ENCODE measurements around the gene ST8SIA1. TPM values are rescaled to one million over a fixed set of nuclear protein-coding genes. Genes with fewer than 3 reads are reported as not detected.
"Not testable (repeated sequence)": the region's sequence is repeated elsewhere in the genome, so short reads cannot be mapped to it uniquely, and the experiment has no call there.

ST8SIA1 gene
- total and polyA plus RNA-seq, 2 donors (not counting 1 experiment from before 2014, with no cell fraction given), result 0.45 to 23.9 TPM

DNA sequence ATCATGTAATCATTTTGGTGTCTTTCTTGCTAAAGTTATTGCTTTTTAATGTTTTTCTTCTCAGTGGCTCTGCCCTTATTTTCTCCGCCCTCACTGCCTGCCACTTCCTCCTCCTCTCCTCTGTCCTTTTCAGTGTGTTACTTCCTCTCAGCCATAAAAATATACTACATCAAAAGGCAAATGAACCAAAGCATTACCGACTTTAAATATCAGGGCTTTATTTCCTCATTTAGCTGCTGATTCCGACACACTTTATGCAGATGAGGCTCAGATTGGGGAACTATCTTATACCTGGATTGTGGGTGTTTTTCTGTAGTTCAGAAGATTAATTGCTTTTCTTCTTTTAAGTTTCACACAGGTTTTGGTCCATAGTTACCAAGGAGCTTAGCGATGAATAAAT lies 170.4 kb downstream of the ST8SIA1 start:
- no peak overlapping the region for H3K4me2 ChIP-seq (ENCODE audit: extremely low read depth, insufficient read depth, low read length)
- H3K27me3 ChIP-seq (ENCODE audit: control insufficient read depth, insufficient read depth, low read length), result no peaks in the 10 kb centered on the region
- TF ChIP-seq EZH2 (IDR thresholded peaks at IDR 0.05; ENCODE audit: low read length, missing control alignments), result no peak
- TF ChIP-seq, protein P1, sequence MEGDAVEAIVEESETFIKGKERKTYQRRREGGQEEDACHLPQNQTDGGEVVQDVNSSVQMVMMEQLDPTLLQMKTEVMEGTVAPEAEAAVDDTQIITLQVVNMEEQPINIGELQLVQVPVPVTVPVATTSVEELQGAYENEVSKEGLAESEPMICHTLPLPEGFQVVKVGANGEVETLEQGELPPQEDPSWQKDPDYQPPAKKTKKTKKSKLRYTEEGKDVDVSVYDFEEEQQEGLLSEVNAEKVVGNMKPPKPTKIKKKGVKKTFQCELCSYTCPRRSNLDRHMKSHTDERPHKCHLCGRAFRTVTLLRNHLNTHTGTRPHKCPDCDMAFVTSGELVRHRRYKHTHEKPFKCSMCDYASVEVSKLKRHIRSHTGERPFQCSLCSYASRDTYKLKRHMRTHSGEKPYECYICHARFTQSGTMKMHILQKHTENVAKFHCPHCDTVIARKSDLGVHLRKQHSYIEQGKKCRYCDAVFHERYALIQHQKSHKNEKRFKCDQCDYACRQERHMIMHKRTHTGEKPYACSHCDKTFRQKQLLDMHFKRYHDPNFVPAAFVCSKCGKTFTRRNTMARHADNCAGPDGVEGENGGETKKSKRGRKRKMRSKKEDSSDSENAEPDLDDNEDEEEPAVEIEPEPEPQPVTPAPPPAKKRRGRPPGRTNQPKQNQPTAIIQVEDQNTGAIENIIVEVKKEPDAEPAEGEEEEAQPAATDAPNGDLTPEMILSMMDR (conservative IDR thresholded peaks at IDR 0.05 in 1 of 2, IDR thresholded peaks at IDR 0.05 in 1 of 2; ENCODE audit: low read depth in 1 of 2, low read length in 2 of 2), result no peak
- H3K4me3 ChIP-seq (replicated peaks in 1 of 4; ENCODE audit: control extremely low read depth in 1 of 4, insufficient read depth in 1 of 4, low read depth in 3 of 4, low read length in 4 of 4), result no peak overlapping the region
- no peak for DNase-seq (ENCODE audit: low read depth in 2 of 2)
- no peak overlapping the region for H3K9ac ChIP-seq (ENCODE audit: insufficient read depth, low read length)
- no peak overlapping the region for H3K27ac ChIP-seq (ENCODE audit: insufficient read depth, low read length)
- no peaks in the 10 kb centered on the region for H3K36me3 ChIP-seq (ENCODE audit: control insufficient read depth, insufficient read depth, low read length)
- no peaks in the 10 kb centered on the region for H3K79me2 ChIP-seq (ENCODE audit: control insufficient read depth, insufficient read depth, low read length)
- H3K9me3 ChIP-seq (ENCODE audit: control insufficient read depth, insufficient read depth, low read depth, low read length), result no peaks in the 10 kb centered on the region
- no peak overlapping the region for H2AFZ ChIP-seq (ENCODE audit: low read length)
- no peaks in the 10 kb centered on the region for H3K4me1 ChIP-seq (ENCODE audit: control insufficient read depth, extremely low read depth, insufficient read depth, low read length)
- H4K20me1 ChIP-seq (ENCODE audit: control insufficient read depth, extremely low read depth, insufficient read depth, low read length), result no peaks in the 10 kb centered on the region

DNA sequence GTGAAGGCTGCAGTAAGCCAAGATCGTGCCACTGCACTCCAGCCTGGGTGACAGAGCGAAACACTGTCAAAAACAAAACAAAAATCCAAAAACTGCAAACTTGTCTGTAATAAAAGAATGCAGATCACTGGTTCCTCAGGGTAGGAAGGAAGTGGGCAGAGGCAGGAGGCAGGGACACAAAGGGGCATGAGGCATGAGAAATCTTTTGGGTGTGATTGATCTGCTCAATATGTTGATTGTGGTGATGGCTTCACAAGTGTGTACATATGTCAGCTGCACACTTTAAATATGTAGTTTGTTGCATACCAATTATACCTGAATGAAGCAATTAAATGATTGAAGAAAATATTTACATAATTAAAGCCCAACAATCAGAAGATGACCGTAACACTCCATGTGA lies 170.9 kb downstream of the ST8SIA1 start:
- no peak for DNase-seq (ENCODE audit: low read depth in 2 of 2)
- Histone ChIP-seq H2AFZ (ENCODE audit: low read length) (no peak overlapping the region), H3K9ac (ENCODE audit: insufficient read depth, low read length) (no peak overlapping the region), H3K79me2 (ENCODE audit: control insufficient read depth, insufficient read depth, low read length) (no peaks in the 10 kb centered on the region), H3K27me3 (ENCODE audit: control insufficient read depth, insufficient read depth, low read length) (no peaks in the 10 kb centered on the region), H3K27ac (ENCODE audit: insufficient read depth, low read length) (no peak overlapping the region), H4K20me1 (ENCODE audit: control insufficient read depth, extremely low read depth, insufficient read depth, low read length) (no peaks in the 10 kb centered on the region), H3K4me2 (ENCODE audit: extremely low read depth, insufficient read depth, low read length) (no peak overlapping the region), H3K4me3 (replicated peaks in 1 of 4; ENCODE audit: control extremely low read depth in 1 of 4, insufficient read depth in 1 of 4, low read depth in 3 of 4, low read length in 4 of 4) (no peak overlapping the region), H3K4me1 (ENCODE audit: control insufficient read depth, extremely low read depth, insufficient read depth, low read length) (no peaks in the 10 kb centered on the region), H3K9me3 (ENCODE audit: control insufficient read depth, insufficient read depth, low read depth, low read length) (no peaks in the 10 kb centered on the region), H3K36me3 (ENCODE audit: control insufficient read depth, insufficient read depth, low read length) (no peaks in the 10 kb centered on the region)
- TF ChIP-seq EZH2 (IDR thresholded peaks at IDR 0.05; ENCODE audit: low read length, missing control alignments), result no peak
- TF ChIP-seq, protein P1 (conservative IDR thresholded peaks at IDR 0.05 in 1 of 2, IDR thresholded peaks at IDR 0.05 in 1 of 2; ENCODE audit: low read depth in 1 of 2, low read length in 2 of 2), result no peak

DNA sequence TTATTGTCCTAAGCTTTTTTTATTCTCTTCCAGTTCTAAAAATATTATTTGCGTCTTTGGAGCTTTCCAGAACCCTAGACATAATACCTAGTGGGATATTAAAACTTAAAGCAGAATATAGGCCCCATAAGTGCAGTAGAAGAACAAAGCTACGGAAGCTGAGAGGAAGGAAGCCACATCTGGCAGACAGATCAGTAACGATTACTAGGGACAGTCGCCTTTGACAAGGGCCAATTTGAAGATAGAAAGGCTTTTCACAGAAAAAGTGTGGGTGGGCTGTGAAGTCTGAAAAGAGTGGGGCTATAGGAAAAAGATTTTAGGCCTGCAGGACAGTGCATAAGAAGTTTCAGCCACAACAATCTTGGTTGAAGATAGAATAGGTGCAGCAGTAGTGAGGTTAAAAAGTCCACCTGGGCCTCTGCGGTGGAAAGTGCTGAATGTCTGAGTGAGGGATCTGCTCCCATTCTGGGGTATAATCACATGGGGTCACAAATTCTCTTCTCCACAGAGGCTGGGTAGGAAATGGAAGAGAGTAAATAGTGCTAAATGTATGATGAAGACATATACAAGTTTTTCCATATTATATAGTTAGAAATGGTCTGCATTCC lies 174.0 kb downstream of the ST8SIA1 start:
- H2AFZ ChIP-seq (ENCODE audit: low read length), result no peak overlapping the region

DNA sequence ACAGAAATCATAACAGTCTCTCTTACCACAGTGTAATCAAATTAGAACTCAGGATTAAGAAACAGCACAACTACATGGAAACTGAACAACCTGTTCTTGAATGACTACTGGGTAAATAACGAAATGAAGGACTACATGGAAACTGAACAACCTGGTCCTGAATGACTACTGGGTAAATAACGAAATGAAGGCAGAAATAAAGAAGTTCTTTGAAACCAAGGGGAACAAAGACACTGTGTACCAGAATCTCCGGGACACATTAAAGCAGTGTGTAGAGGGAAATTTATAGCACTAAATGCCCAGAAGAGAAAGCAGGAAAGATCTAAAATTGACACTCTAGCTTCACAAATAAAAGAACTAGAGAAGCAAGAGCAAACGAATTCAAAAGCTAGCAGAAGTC lies 185.2 kb downstream of the ST8SIA1 start:
- H3K4me3 ChIP-seq (replicated peaks in 1 of 4; ENCODE audit: control extremely low read depth in 1 of 4, insufficient read depth in 1 of 4, low read depth in 3 of 4, low read length in 4 of 4); H3K36me3 ChIP-seq (ENCODE audit: control insufficient read depth, insufficient read depth, low read length); H3K27me3 ChIP-seq (ENCODE audit: control insufficient read depth, insufficient read depth, low read length); H3K79me2 ChIP-seq (ENCODE audit: control insufficient read depth, insufficient read depth, low read length); H4K20me1 ChIP-seq (ENCODE audit: control insufficient read depth, extremely low read depth, insufficient read depth, low read length); H3K9me3 ChIP-seq (ENCODE audit: control insufficient read depth, insufficient read depth, low read depth, low read length); DNase-seq (ENCODE audit: low read depth in 2 of 2); H3K27ac ChIP-seq (ENCODE audit: insufficient read depth, low read length); H3K4me1 ChIP-seq (ENCODE audit: control insufficient read depth, extremely low read depth, insufficient read depth, low read length); H2AFZ ChIP-seq (ENCODE audit: low read length); H3K9ac ChIP-seq (ENCODE audit: insufficient read depth, low read length); H3K4me2 ChIP-seq (ENCODE audit: extremely low read depth, insufficient read depth, low read length): not testable (repeated sequence)

More for the DNA sequence above, 174.0 kb downstream of the ST8SIA1 start:
- H3K79me2 ChIP-seq (ENCODE audit: control insufficient read depth, insufficient read depth, low read length), result no peaks in the 10 kb centered on the region
- H3K9me3 ChIP-seq (ENCODE audit: control insufficient read depth, insufficient read depth, low read depth, low read length), result no peaks in the 10 kb centered on the region
- H3K4me2 ChIP-seq (ENCODE audit: extremely low read depth, insufficient read depth, low read length), result no peak overlapping the region
- no peak overlapping the region for H3K4me3 ChIP-seq (replicated peaks in 1 of 4; ENCODE audit: control extremely low read depth in 1 of 4, insufficient read depth in 1 of 4, low read depth in 3 of 4, low read length in 4 of 4)
- H3K27ac ChIP-seq (ENCODE audit: insufficient read depth, low read length), result no peak overlapping the region
- TF ChIP-seq EZH2 (IDR thresholded peaks at IDR 0.05; ENCODE audit: low read length, missing control alignments), result no peak
- TF ChIP-seq, protein P1 (conservative IDR thresholded peaks at IDR 0.05 in 1 of 2, IDR thresholded peaks at IDR 0.05 in 1 of 2; ENCODE audit: low read depth in 1 of 2, low read length in 2 of 2), result no peak
- H3K9ac ChIP-seq (ENCODE audit: insufficient read depth, low read length), result no peak overlapping the region
- H3K4me1 ChIP-seq (ENCODE audit: control insufficient read depth, extremely low read depth, insufficient read depth, low read length), result no peaks in the 10 kb centered on the region
- no peaks in the 10 kb centered on the region for H3K36me3 ChIP-seq (ENCODE audit: control insufficient read depth, insufficient read depth, low read length)
- no peak for DNase-seq (ENCODE audit: low read depth in 2 of 2)
- H3K27me3 ChIP-seq (ENCODE audit: control insufficient read depth, insufficient read depth, low read length), result no peaks in the 10 kb centered on the region
- H4K20me1 ChIP-seq (ENCODE audit: control insufficient read depth, extremely low read depth, insufficient read depth, low read length), result no peaks in the 10 kb centered on the region

DNA sequence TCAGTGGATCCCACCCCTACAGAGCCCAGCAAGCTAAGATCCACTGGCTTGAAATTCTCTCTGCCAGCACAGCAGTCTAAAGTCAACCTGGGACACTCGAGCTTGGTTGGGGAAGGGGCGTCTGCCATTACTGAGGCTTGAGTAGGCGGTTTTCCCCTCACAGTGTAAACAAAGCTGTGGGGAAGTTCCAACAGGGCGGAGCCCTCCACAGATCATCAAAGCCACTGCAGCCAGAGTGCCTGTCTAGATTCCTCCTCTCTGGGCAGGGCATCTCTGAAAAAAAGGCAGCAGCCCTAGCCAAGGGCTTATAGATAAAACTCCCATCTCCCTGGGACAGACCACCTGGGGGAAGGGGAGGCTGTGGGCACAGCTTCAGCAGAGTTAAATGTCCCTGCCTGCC lies 187.8 kb downstream of the ST8SIA1 start:
- H3K79me2 ChIP-seq (ENCODE audit: control insufficient read depth, insufficient read depth, low read length); H3K36me3 ChIP-seq (ENCODE audit: control insufficient read depth, insufficient read depth, low read length); H3K9me3 ChIP-seq (ENCODE audit: control insufficient read depth, insufficient read depth, low read depth, low read length); H4K20me1 ChIP-seq (ENCODE audit: control insufficient read depth, extremely low read depth, insufficient read depth, low read length); H3K4me1 ChIP-seq (ENCODE audit: control insufficient read depth, extremely low read depth, insufficient read depth, low read length); H3K4me2 ChIP-seq (ENCODE audit: extremely low read depth, insufficient read depth, low read length); H3K9ac ChIP-seq (ENCODE audit: insufficient read depth, low read length); H3K4me3 ChIP-seq (replicated peaks in 1 of 4; ENCODE audit: control extremely low read depth in 1 of 4, insufficient read depth in 1 of 4, low read depth in 3 of 4, low read length in 4 of 4); H3K27me3 ChIP-seq (ENCODE audit: control insufficient read depth, insufficient read depth, low read length); DNase-seq (ENCODE audit: low read depth in 2 of 2); H3K27ac ChIP-seq (ENCODE audit: insufficient read depth, low read length); H2AFZ ChIP-seq (ENCODE audit: low read length): not testable (repeated sequence)

Measured in fibroblast of lung (primary cell).